ENCODE measurements around the gene BAAT. TPM values are rescaled to one million over a fixed set of nuclear protein-coding genes. Genes with fewer than 3 reads are reported as not detected.

Gene BAAT
- total and polyA plus RNA-seq, 2 of the 13 experiments (the other 11 are each of a cell fraction or from before 2014, with no cell fraction given): 0.71 to 7.9 TPM

DNA sequence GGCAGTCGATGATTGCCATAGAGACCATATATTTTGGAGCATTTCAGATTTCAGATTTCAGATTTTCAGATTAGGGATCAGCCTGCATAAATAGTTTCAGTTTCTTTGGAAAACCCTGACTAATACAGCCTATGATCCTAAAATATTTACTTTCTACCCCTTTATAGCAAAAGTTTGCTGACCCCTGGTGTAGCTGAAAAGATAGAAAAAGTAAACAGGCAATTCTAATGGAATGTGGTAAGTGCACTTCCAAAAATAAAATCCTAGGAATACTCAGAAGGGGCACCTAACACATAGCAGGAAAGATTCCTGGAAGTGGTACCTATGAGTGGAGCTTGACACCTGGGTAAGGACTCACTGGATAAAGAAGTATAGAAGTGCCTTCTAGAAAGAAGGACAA is 34.5 kb downstream of the BAAT start:
- intact Hi-C loops (cut with micrococcal nuclease; ENCODE audit: unreplicated experiment) (no loop called here), in situ Hi-C loops (cut with HindIII; ENCODE audit: extremely low pct_ligation_motif_present, low pct_unique_long_range_greater_than_20kb) (no loop called here)
- Histone ChIP-seq H3K79me2 (ENCODE audit: insufficient read depth, low read length) (no peaks in the 10 kb centered on the region), H3K4me1 (ENCODE audit: insufficient read depth, low read length) (peaks cover 76% of the 10 kb centered on the region), H3K36me3 (replicated peaks in 1 of 2; ENCODE audit: control insufficient read depth in 1 of 2, insufficient read depth in 2 of 2, low read length in 2 of 2) (no peaks in the 10 kb centered on the region), H3K4me3 (replicated peaks in 1 of 3; ENCODE audit: insufficient read depth in 1 of 3, low read depth in 2 of 3, low read length in 3 of 3) (no peak overlapping the region), H4K20me1 (ENCODE audit: insufficient read depth, low read length) (no peaks in the 10 kb centered on the region), H2AFZ (ENCODE audit: low read length) (no peak overlapping the region), H3K27me3 (ENCODE audit: control insufficient read depth in 1 of 2, insufficient read depth in 2 of 2, low read length in 2 of 2) (no peaks in the 10 kb centered on the region), H3K9ac (ENCODE audit: insufficient read depth, low read depth, low read length) (no peak overlapping the region), H3K27ac (ENCODE audit: extremely low read length, insufficient read depth, low read length) (peak overlapping the region; percentile 48), H3K4me2 (ENCODE audit: low read depth, low read length) (peak overlapping the region; percentile 27), H3K9me3 (ENCODE audit: low read length) (no peaks in the 10 kb centered on the region)
- no TSS peak for BruUV-seq (replicated peaks)
- CTCF ChIA-PET (ENCODE audit: low intra/inter-chr PET ratio, low total read pairs): no interaction called here
- no peak for ATAC-seq
- WGBS (ENCODE audit: low lambda C conversion rate): 25% methylated on average over 1 of the region's 1 CpG
- DNase-seq (ENCODE audit: low spot score): peak; percentile 65
- POLR2A ChIA-PET: interaction anchor here (1.6 to 2.5 kb wide), 4 partner anchors 16 to 48 kb away, joined by 4 to 23 read pairs (median 6); partner anchors contain the start of genes MRPL50 and ZNF189
- no peak for FAIRE-seq
- TF ChIP-seq, protein P1, sequence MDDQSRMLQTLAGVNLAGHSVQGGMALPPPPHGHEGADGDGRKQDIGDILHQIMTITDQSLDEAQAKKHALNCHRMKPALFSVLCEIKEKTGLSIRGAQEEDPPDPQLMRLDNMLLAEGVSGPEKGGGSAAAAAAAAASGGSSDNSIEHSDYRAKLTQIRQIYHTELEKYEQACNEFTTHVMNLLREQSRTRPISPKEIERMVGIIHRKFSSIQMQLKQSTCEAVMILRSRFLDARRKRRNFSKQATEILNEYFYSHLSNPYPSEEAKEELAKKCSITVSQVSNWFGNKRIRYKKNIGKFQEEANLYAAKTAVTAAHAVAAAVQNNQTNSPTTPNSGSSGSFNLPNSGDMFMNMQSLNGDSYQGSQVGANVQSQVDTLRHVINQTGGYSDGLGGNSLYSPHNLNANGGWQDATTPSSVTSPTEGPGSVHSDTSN (CRISPR knock-in tag; IDR thresholded peaks at IDR 0.05; ENCODE audit: borderline replicate concordance): no peak
- TF ChIP-seq, protein P2, sequence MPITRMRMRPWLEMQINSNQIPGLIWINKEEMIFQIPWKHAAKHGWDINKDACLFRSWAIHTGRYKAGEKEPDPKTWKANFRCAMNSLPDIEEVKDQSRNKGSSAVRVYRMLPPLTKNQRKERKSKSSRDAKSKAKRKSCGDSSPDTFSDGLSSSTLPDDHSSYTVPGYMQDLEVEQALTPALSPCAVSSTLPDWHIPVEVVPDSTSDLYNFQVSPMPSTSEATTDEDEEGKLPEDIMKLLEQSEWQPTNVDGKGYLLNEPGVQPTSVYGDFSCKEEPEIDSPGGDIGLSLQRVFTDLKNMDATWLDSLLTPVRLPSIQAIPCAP (CRISPR knock-in tag; IDR thresholded peaks at IDR 0.05; ENCODE audit: low read depth): no peak
- TF ChIP-seq, protein P3, sequence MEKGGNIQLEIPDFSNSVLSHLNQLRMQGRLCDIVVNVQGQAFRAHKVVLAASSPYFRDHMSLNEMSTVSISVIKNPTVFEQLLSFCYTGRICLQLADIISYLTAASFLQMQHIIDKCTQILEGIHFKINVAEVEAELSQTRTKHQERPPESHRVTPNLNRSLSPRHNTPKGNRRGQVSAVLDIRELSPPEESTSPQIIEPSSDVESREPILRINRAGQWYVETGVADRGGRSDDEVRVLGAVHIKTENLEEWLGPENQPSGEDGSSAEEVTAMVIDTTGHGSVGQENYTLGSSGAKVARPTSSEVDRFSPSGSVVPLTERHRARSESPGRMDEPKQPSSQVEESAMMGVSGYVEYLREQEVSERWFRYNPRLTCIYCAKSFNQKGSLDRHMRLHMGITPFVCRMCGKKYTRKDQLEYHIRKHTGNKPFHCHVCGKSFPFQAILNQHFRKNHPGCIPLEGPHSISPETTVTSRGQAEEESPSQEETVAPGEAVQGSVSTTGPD (CRISPR knock-in tag; IDR thresholded peaks at IDR 0.05): no peak
- TF ChIP-seq, protein P4, sequence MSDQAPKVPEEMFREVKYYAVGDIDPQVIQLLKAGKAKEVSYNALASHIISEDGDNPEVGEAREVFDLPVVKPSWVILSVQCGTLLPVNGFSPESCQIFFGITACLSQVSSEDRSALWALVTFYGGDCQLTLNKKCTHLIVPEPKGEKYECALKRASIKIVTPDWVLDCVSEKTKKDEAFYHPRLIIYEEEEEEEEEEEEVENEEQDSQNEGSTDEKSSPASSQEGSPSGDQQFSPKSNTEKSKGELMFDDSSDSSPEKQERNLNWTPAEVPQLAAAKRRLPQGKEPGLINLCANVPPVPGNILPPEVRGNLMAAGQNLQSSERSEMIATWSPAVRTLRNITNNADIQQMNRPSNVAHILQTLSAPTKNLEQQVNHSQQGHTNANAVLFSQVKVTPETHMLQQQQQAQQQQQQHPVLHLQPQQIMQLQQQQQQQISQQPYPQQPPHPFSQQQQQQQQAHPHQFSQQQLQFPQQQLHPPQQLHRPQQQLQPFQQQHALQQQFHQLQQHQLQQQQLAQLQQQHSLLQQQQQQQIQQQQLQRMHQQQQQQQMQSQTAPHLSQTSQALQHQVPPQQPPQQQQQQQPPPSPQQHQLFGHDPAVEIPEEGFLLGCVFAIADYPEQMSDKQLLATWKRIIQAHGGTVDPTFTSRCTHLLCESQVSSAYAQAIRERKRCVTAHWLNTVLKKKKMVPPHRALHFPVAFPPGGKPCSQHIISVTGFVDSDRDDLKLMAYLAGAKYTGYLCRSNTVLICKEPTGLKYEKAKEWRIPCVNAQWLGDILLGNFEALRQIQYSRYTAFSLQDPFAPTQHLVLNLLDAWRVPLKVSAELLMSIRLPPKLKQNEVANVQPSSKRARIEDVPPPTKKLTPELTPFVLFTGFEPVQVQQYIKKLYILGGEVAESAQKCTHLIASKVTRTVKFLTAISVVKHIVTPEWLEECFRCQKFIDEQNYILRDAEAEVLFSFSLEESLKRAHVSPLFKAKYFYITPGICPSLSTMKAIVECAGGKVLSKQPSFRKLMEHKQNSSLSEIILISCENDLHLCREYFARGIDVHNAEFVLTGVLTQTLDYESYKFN (CRISPR knock-in tag; conservative IDR thresholded peaks at IDR 0.05): peak; percentile 81
- TF ChIP-seq, protein P5, sequence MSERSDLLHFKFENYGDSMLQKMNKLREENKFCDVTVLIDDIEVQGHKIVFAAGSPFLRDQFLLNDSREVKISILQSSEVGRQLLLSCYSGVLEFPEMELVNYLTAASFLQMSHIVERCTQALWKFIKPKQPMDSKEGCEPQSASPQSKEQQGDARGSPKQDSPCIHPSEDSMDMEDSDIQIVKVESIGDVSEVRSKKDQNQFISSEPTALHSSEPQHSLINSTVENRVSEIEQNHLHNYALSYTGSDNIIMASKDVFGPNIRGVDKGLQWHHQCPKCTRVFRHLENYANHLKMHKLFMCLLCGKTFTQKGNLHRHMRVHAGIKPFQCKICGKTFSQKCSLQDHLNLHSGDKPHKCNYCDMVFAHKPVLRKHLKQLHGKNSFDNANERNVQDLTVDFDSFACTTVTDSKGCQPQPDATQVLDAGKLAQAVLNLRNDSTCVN (CRISPR knock-in tag; IDR thresholded peaks at IDR 0.05; ENCODE audit: borderline replicate concordance): no peak
- TF ChIP-seq, protein P6, sequence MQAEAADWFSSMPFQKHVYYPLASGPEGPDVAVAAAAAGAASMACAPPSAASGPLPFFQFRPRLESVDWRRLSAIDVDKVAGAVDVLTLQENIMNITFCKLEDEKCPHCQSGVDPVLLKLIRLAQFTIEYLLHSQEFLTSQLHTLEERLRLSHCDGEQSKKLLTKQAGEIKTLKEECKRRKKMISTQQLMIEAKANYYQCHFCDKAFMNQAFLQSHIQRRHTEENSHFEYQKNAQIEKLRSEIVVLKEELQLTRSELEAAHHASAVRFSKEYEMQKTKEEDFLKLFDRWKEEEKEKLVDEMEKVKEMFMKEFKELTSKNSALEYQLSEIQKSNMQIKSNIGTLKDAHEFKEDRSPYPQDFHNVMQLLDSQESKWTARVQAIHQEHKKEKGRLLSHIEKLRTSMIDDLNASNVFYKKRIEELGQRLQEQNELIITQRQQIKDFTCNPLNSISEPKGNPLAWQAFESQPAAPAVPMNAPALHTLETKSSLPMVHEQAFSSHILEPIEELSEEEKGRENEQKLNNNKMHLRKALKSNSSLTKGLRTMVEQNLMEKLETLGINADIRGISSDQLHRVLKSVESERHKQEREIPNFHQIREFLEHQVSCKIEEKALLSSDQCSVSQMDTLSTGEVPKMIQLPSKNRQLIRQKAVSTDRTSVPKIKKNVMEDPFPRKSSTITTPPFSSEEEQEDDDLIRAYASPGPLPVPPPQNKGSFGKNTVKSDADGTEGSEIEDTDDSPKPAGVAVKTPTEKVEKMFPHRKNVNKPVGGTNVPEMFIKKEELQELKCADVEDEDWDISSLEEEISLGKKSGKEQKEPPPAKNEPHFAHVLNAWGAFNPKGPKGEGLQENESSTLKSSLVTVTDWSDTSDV (CRISPR knock-in tag; IDR thresholded peaks at IDR 0.05): no peak
- TF ChIP-seq ZNF234 (CRISPR knock-in tag; conservative IDR thresholded peaks at IDR 0.05) (no peak), ZSCAN22 (CRISPR knock-in tag; IDR thresholded peaks at IDR 0.05) (no peak), NFYC (CRISPR knock-in tag; IDR thresholded peaks at IDR 0.05) (no peak), TBX2 (CRISPR knock-in tag; IDR thresholded peaks at IDR 0.05; ENCODE audit: borderline replicate concordance) (0 out of 2 replicates have a peak, but pooled peaks have one; percentile 27), BCL6 (CRISPR knock-in tag; IDR thresholded peaks at IDR 0.05) (peak; percentile 79), HNRNPLL (IDR thresholded peaks at IDR 0.05; ENCODE audit: low read depth, low read length, poor library complexity, severe bottlenecking) (no peak)

All from HepG2 (cell line).